Putamen (tissue), 1 donor: Measurements from ENCODE around the gene TSEN34.
"Not testable (repeated sequence)": the region's sequence is repeated elsewhere in the genome, so short reads cannot be mapped to it uniquely, and the experiment has no call there.

Experiments used
- DNase-seq: peaks from one replicate; pipeline ENCODE4 v3.0.0-alpha.2; 2016; ENCODE audit warnings: low spot score

The TSEN34 gene

DNA sequence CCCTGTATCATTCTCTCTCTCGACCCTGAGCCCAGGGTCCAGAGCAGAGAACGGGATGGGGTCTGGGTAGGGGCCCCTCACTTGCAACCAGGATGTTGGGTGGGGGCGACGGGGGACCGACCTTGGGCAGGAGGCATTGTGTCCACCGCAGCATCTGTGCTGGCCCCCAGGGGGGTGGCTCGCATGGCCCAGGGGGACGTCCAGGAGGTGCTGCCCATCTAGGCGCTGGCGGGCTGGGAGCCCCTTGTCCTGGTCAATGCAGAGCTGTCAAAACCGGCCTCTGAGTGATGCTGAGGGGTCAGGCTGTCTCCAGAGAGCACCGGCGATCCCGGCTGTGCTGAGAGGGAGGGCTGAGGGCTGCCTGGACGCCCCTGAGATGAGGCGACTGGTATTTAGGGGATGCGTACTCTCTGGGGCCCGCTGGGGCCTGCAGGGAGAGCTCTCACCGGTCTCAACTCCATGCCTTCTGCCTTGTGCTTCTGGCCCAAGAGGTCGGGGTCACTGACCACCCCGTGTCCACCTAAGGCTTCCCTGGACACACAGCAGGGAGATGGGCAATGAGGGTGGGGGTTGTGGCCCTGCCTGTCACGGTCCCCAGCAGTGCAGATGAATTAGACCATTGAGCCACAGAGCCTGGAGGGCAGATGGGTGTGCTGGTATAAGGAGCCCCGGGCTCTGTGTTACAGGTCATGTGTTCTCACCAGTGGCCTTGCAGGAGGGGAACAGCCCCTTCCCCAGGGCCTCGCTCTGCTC is 18.1 kb downstream of the TSEN34 start:
- peak; percentile 47 for DNase-seq

GRCh38 chr19:54209811-54210494 is 18.8 kb downstream of the TSEN34 start:
- DNase-seq: peak; percentile 83

- DNase-seq: no peak
These were observed 20.1 kb downstream of the TSEN34 start for GRCh38 chr19:54211235-54211634.

DNA sequence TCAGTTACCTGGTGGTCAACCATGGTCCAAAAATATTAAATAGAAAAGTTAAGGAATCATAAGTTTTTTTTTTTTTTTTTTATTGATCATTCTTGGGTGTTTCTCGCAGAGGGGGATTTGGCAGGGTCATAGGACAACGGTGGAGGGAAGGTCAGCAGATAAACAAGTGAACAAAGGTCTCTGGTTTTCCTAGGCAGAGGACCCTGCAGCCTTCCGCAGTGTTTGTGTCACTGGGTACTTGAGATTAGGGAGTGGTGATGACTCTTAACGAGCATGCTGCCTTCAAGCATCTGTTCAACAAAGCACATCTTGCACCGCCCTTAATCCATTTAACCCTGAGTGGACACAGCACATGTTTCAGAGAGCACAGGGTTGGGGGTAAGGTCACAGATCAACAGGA is 23.1 kb downstream of the TSEN34 start:
- not testable (repeated sequence) for DNase-seq

- not testable (repeated sequence) for DNase-seq
These were observed 23.6 kb downstream of the TSEN34 start for GRCh38 chr19:54214734-54215133.

DNA sequence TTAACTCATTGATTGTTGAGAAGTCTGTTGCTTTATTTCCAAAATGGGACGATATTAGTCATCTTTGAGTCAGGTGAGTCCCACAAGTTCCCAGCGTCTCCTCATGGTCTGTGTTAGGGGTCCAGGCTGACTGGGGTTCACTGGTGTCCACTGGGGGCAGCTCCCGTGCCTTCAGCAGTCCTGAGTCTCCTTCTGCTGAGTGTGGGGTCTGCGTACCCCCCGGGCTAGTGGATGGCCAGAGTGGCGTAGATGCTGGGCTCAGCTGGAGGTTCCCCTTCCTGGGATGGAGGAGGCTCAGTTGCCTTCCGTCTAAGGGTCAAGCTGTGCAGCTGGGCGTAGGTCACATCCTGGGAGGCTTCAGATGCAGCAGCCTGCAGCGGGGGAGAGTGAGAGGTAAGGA is 25.8 kb downstream of the TSEN34 start:
- DNase-seq: no peak

GRCh38 chr19:54217517-54218247 is 26.6 kb downstream of the TSEN34 start:
- not testable (repeated sequence) for DNase-seq

- no peak for DNase-seq
These were observed 27.2 kb downstream of the TSEN34 start for GRCh38 chr19:54218259-54218658.

- no peak for DNase-seq
These were observed 28.0 kb downstream of the TSEN34 start for GRCh38 chr19:54218960-54219661.

GRCh38 chr19:54219702-54220101 is 28.6 kb downstream of the TSEN34 start:
- not testable (repeated sequence) for DNase-seq

- not testable (repeated sequence) for DNase-seq
These were observed 30.8 kb downstream of the TSEN34 start for GRCh38 chr19:54221947-54222346.

- DNase-seq: not testable (repeated sequence)
These were observed 31.6 kb downstream of the TSEN34 start, which contains the start of gene LILRB3 for GRCh38 chr19:54222474-54223276. LILRB3 (minus strand) TSS chr19:54223007; CDS start chr19:54222976, 31 bp downstream.

GRCh38 chr19:54223277-54223936 is 32.3 kb downstream of the TSEN34 start:
- not testable (repeated sequence) for DNase-seq

DNA sequence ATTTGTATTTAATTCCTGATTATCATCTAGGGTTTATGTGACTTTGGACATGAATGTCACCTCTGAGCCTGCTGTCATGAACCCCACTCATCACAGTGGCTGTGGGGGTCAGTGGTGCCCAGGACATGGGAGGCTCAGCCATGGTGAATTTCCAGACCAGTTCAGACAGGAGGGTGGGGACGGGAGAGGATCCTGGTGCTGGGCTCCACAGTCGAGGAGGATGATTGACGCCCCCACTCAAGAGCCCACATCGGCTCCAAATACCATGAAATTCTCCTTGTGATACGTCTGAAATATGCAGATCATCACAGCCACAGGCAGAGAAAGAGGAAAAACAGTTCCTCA is 32.8 kb downstream of the TSEN34 start:
- DNase-seq: not testable (repeated sequence)

DNA sequence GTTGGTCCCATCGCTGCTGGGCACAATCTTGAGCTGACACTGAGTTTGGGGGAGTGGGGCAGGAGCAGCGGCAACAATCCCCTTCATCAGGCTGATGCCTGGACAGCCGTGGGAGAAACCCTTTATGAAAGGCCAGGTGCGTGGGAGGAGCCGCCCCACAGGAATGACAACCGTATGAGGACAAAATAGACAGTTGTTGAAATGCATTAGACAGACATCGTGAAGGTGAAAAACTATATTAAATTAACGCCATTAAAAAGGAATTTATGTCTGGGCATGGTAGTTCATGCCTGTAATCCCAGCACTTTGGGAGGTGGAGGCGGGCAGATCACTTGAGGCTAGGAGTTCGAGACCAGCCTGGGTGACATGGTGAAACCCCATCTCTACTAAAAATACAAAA is 33.5 kb downstream of the TSEN34 start:
- DNase-seq: not testable (repeated sequence)

DNA sequence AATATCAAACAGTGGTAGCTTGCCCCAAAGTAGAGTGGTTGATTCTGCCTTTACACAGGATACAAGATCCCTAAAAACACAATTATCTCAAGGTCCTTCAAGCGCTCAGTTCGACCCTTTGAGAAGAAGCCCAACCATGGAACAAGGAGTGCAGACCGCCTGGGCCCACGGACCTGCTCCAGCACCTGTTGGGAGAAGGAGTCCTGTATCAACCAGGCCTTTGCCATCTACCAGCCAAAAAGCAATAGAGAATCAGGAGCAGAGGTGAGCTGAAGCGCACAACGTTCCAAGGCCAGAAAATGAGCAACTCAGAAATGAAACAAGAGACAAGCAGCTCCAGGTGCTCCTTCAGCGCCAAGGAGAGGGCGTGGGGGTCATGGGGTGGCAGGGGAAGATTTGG is 38.0 kb downstream of the TSEN34 start:
- no peak for DNase-seq

DNA sequence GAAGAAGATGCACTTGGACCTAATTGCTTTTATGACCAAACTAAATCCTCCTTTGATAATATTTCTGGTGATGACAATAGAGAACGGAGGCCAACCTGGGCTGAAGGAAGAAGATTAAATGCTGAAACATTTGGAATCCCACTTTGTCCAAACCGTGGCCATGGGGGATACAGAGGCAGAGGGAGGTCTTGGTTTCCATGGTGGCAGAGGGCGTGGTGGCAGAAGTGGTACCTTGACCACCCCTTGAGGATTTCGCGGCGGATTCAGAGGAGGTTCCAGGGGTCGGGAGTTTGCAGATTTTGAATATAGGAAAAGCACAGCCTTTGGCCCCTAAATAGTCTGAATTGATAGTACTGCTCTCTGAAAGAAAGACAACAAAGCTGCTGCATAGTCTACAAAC is 38.9 kb downstream of the TSEN34 start:
- DNase-seq: no peak

- DNase-seq: peak; percentile 84
These were observed 40.2 kb downstream of the TSEN34 start for GRCh38 chr19:54231077-54231931.

DNA sequence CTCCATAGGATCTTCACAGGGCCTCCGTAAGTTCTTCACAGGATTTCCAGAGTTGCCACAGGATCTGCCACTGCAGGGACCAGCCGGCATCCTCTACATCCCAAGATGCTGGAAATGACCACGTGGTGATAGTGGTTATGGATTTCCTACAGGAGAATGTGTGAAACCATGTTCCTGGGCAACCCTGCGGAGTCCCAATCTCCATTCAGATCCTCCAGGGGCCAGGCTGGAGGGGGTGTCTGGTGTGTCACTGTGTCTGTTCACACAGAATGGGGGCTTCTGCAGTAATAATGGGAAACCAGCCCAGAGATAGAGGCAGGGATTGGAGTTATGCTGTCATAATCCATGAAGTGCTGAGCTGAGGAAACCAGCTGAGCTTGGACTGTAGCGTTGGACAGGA is 42.8 kb downstream of the TSEN34 start:
- no peak for DNase-seq
